ENCODE measurements around the gene CDC27.

Gene CDC27

DNA sequence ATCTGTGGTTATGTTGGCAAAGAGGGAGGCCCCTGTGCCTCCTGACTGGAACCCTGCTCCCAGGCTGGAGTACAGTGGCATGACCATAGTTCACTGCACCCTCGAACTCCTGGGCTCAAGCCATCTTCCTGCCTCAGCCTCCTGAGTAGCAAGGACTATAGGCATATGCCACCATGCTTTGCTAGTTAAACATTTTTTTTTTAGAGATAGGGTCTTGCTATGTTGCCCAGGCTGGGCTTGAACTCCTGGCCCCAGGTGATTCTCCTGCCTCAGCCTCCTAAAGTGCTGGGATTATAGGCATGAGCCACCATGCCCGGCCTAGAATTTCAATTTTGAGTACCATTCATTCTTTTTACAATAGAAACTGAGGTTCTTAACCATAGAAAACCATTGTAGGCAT, 43.4 kb upstream of the CDC27 start:
- no peak for DNase-seq
- H3K36me3 ChIP-seq: no peaks in the 10 kb centered on the region
- no peaks in the 10 kb centered on the region for H3K9me3 ChIP-seq
- H3K27ac ChIP-seq: no peak overlapping the region
- H3K4me3 ChIP-seq: no peak overlapping the region
- no peaks in the 10 kb centered on the region for H3K27me3 ChIP-seq
- TF ChIP-seq, protein P1, sequence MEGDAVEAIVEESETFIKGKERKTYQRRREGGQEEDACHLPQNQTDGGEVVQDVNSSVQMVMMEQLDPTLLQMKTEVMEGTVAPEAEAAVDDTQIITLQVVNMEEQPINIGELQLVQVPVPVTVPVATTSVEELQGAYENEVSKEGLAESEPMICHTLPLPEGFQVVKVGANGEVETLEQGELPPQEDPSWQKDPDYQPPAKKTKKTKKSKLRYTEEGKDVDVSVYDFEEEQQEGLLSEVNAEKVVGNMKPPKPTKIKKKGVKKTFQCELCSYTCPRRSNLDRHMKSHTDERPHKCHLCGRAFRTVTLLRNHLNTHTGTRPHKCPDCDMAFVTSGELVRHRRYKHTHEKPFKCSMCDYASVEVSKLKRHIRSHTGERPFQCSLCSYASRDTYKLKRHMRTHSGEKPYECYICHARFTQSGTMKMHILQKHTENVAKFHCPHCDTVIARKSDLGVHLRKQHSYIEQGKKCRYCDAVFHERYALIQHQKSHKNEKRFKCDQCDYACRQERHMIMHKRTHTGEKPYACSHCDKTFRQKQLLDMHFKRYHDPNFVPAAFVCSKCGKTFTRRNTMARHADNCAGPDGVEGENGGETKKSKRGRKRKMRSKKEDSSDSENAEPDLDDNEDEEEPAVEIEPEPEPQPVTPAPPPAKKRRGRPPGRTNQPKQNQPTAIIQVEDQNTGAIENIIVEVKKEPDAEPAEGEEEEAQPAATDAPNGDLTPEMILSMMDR (IDR thresholded peaks at IDR 0.05): no peak
- peaks cover 0 to 10% (median 6%) of the 10 kb centered on the region in 4 donors for H3K4me1 ChIP-seq
- intact Hi-C loops (cut with DNase I; ENCODE audit: low total_unique reads): no loop called here

- no peak for DNase-seq
- intact Hi-C loops (cut with DNase I; ENCODE audit: low total_unique reads): no loop called here
- Histone ChIP-seq H3K4me1 (peaks cover 0 to 16% (median 9%) of the 10 kb centered on the region in 4 donors), H3K27me3 (no peaks in the 10 kb centered on the region), H3K36me3 (no peaks in the 10 kb centered on the region), H3K4me3 (no peak overlapping the region), H3K27ac (no peak overlapping the region), H3K9me3 (no peaks in the 10 kb centered on the region)
- TF ChIP-seq, protein P1 (IDR thresholded peaks at IDR 0.05): no peak
Observed at GRCh38 chr17:47231866-47232265, 42.8 kb upstream of the CDC27 start.

DNA sequence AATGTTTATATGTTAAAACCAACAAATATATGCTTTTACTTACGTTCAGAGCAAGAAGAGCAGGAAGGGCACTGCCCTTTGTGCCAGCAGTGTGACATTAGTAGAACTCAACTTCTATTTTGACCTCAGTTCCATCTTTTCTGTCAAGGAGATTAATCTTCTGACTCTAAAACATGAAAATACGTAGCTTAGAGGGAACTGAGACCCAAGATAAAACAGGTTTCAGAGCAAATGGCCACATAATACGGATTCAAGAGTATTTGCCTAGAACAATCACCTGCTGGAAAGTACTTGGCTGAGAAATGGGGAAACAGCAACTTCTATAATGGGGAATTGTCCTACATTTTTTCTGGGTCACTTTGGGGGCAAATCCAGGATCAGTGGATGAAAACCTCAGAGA, 42.2 kb upstream of the CDC27 start:
- TF ChIP-seq, protein P1 (IDR thresholded peaks at IDR 0.05): no peak
- Histone ChIP-seq H3K4me3 (no peak overlapping the region), H3K36me3 (no peaks in the 10 kb centered on the region), H3K27ac (no peak overlapping the region), H3K27me3 (no peaks in the 10 kb centered on the region), H3K9me3 (no peaks in the 10 kb centered on the region), H3K4me1 (peaks cover 0 to 21% (median 12%) of the 10 kb centered on the region in 4 donors)
- intact Hi-C loops (cut with DNase I; ENCODE audit: low total_unique reads): no loop called here
- no peak for DNase-seq

DNA sequence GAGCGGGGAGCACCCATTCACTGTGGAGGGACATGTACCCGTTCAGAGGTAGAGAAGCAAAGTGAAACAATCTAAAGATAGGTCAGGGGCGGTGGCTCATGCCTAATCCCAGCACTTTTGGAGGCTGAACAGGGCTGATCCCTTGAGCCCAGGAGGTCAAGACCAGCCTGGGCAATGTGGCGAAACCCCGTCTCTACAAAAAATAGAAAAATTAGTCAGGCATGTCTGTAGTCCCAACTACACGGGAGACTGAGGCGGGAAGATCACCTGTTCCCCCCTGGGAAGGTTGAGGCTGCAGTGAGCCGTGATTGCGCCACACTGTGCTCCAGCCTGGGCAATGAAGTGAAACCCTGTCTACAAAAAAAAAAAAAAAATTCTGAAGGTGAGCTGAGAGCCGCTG, 41.8 kb upstream of the CDC27 start:
- no peaks in the 10 kb centered on the region for H3K36me3 ChIP-seq
- no peak for DNase-seq
- H3K9me3 ChIP-seq: no peaks in the 10 kb centered on the region
- TF ChIP-seq, protein P1 (IDR thresholded peaks at IDR 0.05): no peak
- H3K27ac ChIP-seq: peak overlapping the region in 1 of 2 donors; percentile 80
- H3K4me3 ChIP-seq: no peak overlapping the region
- no peaks in the 10 kb centered on the region for H3K27me3 ChIP-seq
- H3K4me1 ChIP-seq: peaks cover 0 to 26% (median 17%) of the 10 kb centered on the region in 4 donors
- intact Hi-C loops (cut with DNase I; ENCODE audit: low total_unique reads): no loop called here

DNA sequence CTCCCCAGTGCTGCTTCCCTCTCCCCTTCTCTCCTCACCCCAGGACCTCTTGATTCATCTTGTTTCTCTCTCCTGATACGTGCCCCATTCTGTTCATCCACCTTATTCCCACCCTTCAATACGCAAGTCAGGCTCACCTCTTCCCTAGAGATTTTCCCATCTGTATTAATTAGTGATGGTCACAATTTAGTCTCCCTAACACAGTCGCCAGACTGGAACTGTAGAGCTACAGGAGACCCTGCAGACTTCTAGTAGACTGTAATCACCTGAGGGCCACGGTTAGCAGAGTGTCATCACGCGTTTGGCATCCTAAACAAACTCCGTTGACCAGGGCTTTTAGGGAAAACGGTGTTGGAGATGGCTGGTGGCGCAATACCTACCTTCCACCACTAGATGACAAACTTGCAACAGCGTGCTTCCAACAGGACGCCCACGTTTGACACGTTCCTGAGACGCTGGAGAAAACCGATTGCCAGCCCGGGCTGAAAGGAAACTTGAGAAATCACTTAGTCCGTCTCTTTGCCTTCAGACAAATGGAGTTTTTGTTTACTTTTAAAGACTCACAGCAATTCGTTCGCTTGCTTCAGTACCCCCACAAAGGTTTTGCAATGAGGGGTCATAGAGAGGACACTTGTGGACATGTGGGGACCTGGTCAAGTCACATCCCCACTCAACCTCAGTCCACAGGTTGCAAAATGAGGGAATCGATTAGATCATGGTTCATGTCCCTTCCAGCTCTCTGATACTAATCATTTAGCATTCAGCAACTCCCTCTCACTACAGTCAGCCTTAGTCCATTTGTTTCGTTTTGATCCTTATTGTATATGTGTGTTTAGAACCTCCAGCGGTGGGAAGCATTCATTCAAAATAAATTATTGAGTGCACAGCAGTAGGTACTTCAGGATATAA, 40.7 kb upstream of the CDC27 start:
- Histone ChIP-seq H3K9me3 (no peaks in the 10 kb centered on the region), H3K36me3 (no peaks in the 10 kb centered on the region), H3K4me3 (peak overlapping the region; percentile 17 to 37), H3K27ac (peak overlapping the region; percentile 80 to 93), H3K4me1 (peaks cover 0 to 36% (median 24%) of the 10 kb centered on the region in 4 donors), H3K27me3 (no peaks in the 10 kb centered on the region)
- peak; percentile 90 to 93 for DNase-seq
- intact Hi-C loops (cut with DNase I; ENCODE audit: low total_unique reads): loop anchor here (2.0 kb wide), 1 partner anchor 87 kb away; no protein-coding TSS in a partner anchor
- TF ChIP-seq, protein P1 (IDR thresholded peaks at IDR 0.05): peak; percentile 98 to 99
